ENCODE results near the gene KIF1C.

The KIF1C gene

GRCh38 chr17:5014357-5014756 is 16.6 kb downstream of the KIF1C start:
- no peak for TF ChIP-seq ZNF704 (tag by site-specific recombination; IDR thresholded peaks at IDR 0.05)
- TF ChIP-seq ZNF660 (tag by site-specific recombination; IDR thresholded peaks at IDR 0.05), result no peak
- TF ChIP-seq KLF7 (tag by site-specific recombination; IDR thresholded peaks at IDR 0.05; ENCODE audit: borderline replicate concordance), result no peak
- TF ChIP-seq ZNF433 (tag by site-specific recombination; IDR thresholded peaks at IDR 0.05; ENCODE audit: low read depth), result no peak
- TF ChIP-seq GLI4 (tag by site-specific recombination; IDR thresholded peaks at IDR 0.05), result no peak
- TF ChIP-seq ZNF2 (tag by site-specific recombination; IDR thresholded peaks at IDR 0.05), result no peak
- TF ChIP-seq ZIC2 (tag by site-specific recombination; IDR thresholded peaks at IDR 0.05), result no peak
- TF ChIP-seq ZSCAN23 (tag by site-specific recombination; IDR thresholded peaks at IDR 0.05), result no peak
- ChIA-PET CTCF (interaction anchor here (0.6 kb wide), 1 partner anchor 177 kb away, joined by 3 read pairs; the partner anchor contains the start of gene ZNF594), POLR2A (interaction anchor here (0.6 kb wide), 1 partner anchor 68 kb away, joined by 3 read pairs; no protein-coding TSS in a partner anchor)
- Histone ChIP-seq H3K36me3 (ENCODE audit: control insufficient read depth in 2 of 2, insufficient read depth in 1 of 2, low read length in 2 of 2) (peaks cover 26 to 77% of the 10 kb centered on the region in 2 experiments), H3K9me3 (ENCODE audit: control insufficient read depth, insufficient read depth, low read depth, low read length) (no peaks in the 10 kb centered on the region), H3K4me3 (ENCODE audit: low read depth, low read length) (no peak overlapping the region), H3K27ac (ENCODE audit: extremely low read depth, low read depth, low read length) (no peak overlapping the region), H3K4me1 (ENCODE audit: control insufficient read depth, insufficient read depth, low read length) (no peaks in the 10 kb centered on the region)

- CTCF ChIA-PET, result interaction anchor here (0.5 to 1.1 kb wide), 3 partner anchors 29 to 139 kb away, joined by 3 read pairs; no protein-coding TSS in a partner anchor
- Histone ChIP-seq H3K27ac (ENCODE audit: extremely low read depth, low read depth, low read length) (no peak overlapping the region), H3K4me3 (ENCODE audit: low read depth, low read length) (no peak overlapping the region), H3K36me3 (ENCODE audit: control insufficient read depth in 2 of 2, insufficient read depth in 1 of 2, low read length in 2 of 2) (peaks cover 28 to 72% of the 10 kb centered on the region in 2 experiments), H3K4me1 (ENCODE audit: control insufficient read depth, insufficient read depth, low read length) (no peaks in the 10 kb centered on the region), H3K9me3 (ENCODE audit: control insufficient read depth, insufficient read depth, low read depth, low read length) (no peaks in the 10 kb centered on the region)
- POLR2A ChIA-PET, result no interaction called here
- TF ChIP-seq SCRT1 (tag by site-specific recombination; IDR thresholded peaks at IDR 0.05; ENCODE audit: borderline replicate concordance) (no peak), ZNF549 (tag by site-specific recombination; IDR thresholded peaks at IDR 0.05) (no peak), ZNF335 (tag by site-specific recombination; conservative IDR thresholded peaks at IDR 0.05) (no peak), ZNF473 (tag by site-specific recombination; IDR thresholded peaks at IDR 0.05) (no peak), CTCF (tag by site-specific recombination; IDR thresholded peaks at IDR 0.05) (peak; percentile 35; the same call in 1 of the 2 replicates), ZNF362 (tag by site-specific recombination; IDR thresholded peaks at IDR 0.05) (no peak), SP2 (tag by site-specific recombination; IDR thresholded peaks at IDR 0.05) (no peak), PRDM10 (tag by site-specific recombination; IDR thresholded peaks at IDR 0.05) (peak; percentile 90), ZNF274 (IDR thresholded peaks at IDR 0.05; ENCODE audit: low read length) (no peak), ZNF274 (tag by site-specific recombination; IDR thresholded peaks at IDR 0.05; ENCODE audit: borderline replicate concordance) (no peak), ZBTB17 (tag by site-specific recombination; IDR thresholded peaks at IDR 0.05) (0 out of 2 replicates have a peak, but pooled peaks have one; percentile 29), HOXD13 (CRISPR knock-in tag; IDR thresholded peaks at IDR 0.05; ENCODE audit: borderline replicate concordance) (no peak)
Observed at GRCh38 chr17:5019475-5019956, 21.8 kb downstream of the KIF1C start.
